HS-5 (cell line): ENCODE data around the gene OR10V1.
A peak's percentile ranks its signal among the peaks of the same experiment; 100 is the strongest.

Experiments
- DNase-seq: peaks from one replicate; pipeline ENCODE4 v3.0.0-alpha.2; 2012; ENCODE audit warnings: low read depth

Gene OR10V1, protein sequence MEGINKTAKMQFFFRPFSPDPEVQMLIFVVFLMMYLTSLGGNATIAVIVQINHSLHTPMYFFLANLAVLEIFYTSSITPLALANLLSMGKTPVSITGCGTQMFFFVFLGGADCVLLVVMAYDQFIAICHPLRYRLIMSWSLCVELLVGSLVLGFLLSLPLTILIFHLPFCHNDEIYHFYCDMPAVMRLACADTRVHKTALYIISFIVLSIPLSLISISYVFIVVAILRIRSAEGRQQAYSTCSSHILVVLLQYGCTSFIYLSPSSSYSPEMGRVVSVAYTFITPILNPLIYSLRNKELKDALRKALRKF

GRCh38 chr11:59713745-59714144, at the start of gene OR10V1:
TSS of gene OR10V1 (minus strand) at chr11:59713845. CDS start at chr11:59713845, 0 bp downstream.
- DNase-seq: no peak

GRCh38 chr11:59761993-59762392, 48.3 kb upstream of the OR10V1 start:
- DNase-seq: no peak

DNA sequence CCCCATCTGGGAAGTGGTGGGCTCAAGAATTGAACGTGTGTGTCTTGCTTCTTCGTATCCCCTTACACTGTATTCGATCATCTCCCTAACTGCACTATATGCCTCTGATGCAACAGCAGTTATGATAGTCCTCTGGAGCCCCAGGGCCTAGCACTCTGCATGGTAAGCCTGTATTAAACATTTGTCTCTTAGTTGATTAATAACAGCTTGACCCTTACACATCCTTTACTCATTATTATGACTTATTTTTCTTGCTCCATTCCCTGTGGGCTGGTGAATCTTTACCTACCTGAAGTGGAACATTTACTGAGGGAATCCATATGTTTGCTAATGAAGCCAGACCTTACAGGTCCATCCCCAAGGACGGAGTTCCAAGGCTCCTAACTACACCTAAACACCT, 47.1 kb upstream of the OR10V1 start:
- no peak for DNase-seq

DNA sequence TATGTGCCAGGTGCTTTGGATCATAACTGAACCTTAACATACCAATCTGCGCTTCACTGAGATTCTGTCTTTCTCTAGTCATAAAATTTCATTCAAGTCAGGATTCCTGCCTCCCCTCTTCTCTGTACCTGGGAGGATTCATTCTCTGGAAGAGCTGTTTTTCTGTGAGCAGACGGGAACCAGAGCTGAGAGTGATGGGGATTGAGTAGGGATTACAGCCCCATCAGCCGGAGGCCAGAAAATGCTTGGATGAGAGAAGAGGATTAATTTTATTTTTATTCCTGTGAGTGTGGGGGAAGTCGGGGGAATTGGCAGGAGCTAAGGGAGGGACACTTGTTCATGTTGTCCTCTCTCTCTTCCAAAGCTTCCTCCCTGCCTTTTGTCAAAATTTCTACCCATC, 46.3 kb upstream of the OR10V1 start:
- DNase-seq: no peak

DNA sequence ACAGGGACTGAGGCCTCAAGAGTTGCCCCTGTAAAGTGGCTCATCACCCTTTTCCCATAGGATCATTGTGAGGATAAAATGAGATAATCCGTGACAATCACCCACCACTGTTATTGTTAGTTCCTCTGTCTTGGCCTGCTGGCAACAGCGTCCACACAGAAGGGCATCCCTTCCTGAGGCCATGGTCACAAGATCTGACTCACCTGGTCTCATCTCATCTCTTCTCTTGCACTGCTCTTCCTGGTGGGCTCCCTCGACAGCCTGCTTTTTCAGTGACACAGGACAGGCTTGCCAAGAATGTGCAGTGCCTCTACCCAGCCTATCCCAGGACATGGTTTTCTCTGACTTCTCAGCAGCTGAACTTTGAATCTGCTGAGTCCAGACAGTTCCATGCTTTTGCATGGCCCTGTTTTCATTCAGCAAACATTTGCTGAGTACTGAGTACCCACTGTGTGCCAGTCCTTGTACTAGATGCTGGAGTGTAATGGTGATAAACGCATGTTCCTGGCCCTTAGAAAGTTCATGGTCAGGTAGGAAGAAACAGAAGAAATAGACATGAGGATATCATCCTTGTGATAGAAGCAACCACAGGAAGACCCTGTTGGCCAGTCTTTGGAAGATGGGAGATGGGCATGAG, 44.9 kb upstream of the OR10V1 start:
- DNase-seq: no peak

DNA sequence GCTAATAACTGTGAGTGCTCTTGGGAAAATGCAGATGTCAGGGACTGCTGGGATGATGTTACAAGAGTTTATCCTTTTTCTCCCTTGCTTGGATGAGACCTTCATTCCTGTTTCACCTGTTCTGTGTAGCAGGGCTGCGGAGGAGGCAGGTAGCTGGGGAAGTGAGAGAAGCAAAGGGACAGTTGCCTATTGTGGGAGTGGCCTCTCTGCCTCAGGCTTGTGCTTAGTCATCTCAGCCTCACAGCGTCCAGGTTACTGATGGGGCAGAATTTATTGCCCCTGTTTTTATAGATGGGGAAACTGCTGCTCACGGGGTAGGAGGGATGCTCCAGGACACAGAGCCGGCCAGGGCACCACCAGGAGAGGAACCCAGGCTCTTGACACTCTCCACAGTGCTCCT, 43.2 kb upstream of the OR10V1 start:
- DNase-seq: no peak

GRCh38 chr11:59756558-59756840, 42.9 kb upstream of the OR10V1 start:
- no peak for DNase-seq

DNA sequence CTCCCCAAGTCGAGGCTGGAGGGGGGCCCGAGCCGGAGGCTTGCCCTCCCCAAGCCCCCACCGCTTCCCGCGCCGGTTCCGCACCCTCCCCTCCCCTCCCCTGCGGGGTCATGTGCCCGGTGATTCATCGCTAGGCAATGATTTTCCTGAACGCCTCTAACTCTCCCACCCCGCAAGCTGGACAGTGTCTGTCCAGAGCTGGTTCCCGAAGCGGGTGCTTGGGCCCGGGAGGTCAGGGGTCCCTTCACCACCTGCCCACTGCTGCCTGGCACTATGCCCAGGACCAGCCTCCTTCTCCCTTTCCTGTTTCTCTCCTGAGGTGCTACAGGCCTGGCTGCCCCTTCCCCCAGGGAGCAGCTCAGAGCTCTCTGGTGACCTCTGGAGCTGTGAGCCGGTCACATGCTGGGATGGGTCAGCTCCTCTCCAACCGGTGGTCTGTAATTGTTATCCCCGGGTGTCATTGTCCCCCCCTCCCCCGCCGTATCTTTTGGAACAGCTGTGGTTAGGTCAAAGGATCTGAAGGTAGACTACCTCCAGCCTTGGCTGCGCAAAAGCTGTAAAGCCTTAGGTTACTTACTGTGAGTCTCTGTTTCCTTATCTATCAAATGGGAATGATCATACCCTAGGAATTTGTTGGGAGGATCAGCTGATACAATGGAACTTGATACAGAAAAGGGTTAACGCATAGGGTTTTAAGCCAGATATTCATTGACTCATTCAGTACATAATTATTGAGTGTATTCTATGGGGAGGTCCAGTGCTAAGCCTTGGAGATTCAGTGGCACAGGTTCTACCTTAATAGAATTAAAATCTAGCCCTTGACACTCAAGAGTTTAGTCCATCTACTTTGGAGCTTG, 42.3 kb upstream of the OR10V1 start:
- DNase-seq: peak; percentile 56

GRCh38 chr11:59754859-59755700, 41.4 kb upstream of the OR10V1 start, which contains the start of gene STX3:
TSS of gene STX3 (plus strand) at chr11:59755376. CDS start at chr11:59755606, 230 bp downstream.
- peak; percentile 62 for DNase-seq

GRCh38 chr11:59754494-59754858, 40.8 kb upstream of the OR10V1 start:
- no peak for DNase-seq

DNA sequence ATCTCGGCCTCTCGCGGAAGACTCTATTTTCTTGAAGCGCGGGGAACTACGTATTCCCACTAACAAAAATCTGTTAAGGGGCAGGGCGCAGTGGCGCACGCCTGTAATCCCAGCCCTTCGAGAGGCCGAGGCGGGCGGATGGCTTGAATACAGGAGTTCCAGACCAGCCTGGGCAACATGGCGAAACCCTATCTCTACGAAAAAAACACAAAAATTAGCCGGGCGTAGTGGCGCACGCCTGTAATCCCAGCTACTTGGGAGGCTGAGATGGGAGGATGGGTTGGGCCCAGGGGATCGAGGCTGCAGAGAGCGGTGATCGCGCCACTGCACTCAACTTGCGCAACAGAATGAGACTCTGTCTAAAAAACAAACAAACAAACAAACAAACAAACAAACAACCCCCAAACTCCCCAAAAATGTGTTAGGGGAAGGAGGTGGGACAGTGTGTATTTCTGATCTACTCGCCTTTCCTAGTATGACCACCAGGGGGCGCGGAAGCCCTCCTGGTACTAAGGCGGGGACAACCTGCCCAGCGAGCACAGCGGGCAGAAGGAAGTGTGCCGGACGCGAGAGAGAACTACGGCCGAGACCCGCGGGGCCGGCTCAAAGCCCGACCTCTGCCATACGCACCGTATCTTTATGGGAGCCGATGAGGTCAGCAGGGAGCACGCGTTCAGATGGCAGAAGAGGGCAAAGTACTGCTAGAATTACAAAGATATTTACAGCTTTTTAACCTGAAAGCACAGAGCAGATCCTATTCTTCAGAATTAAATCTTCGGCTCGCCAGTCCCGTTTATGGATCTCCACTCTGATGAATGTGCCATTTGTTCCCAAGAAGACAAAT, 40.2 kb upstream of the OR10V1 start:
- peak; percentile 51 for DNase-seq

DNA sequence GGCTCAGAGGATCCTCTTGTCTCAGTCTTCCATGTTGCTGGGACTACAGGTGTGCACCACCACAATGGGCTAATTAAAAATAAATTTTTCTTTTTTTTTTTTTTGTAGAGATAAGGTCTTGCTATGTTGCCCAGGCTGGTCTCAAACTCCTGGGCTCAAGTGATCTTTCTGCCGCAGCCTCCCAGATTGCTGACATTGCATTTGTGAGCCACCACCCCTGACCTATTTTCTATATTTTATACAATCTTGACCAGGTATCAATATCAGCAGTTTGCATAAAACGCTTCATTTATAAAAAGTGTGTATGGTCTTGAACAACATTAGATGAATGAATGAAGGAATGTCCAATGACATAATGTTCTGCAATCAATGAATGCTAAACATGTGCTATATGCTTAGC, 32.5 kb upstream of the OR10V1 start:
- no peak for DNase-seq

DNA sequence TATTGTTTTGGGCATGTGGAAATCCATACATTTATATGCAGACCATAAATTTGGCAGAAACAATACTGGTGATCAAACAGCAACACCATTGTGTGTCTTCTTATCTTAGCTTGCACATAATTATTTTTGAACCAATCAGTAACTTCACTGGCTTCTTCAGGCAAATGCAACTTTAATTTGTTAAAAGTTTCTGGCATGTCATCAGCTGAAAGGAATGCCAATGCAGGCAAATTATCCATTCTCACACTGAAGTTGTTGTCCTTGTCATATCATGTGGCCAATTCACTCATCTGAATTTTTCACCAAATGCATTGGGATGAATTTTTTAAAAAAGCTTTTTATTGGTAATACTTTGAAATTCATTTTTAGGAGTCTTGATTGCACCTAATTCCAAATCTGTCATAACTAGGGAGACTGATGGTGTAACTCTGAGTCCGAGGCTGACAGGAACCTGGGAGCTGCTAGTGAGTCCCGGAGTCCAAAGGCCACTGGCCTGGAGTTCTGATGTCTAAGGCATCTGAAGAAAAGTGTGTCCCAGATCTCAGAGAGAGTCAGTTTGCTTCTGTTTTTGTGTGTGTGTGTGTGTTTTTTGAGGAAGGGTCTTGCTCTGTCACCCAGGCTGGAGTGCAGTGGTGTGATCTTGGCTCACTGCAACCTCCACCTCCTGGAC, 17.4 kb upstream of the OR10V1 start:
- DNase-seq: no peak

GRCh38 chr11:59729834-59730233, 16.2 kb upstream of the OR10V1 start:
- DNase-seq: no peak

DNA sequence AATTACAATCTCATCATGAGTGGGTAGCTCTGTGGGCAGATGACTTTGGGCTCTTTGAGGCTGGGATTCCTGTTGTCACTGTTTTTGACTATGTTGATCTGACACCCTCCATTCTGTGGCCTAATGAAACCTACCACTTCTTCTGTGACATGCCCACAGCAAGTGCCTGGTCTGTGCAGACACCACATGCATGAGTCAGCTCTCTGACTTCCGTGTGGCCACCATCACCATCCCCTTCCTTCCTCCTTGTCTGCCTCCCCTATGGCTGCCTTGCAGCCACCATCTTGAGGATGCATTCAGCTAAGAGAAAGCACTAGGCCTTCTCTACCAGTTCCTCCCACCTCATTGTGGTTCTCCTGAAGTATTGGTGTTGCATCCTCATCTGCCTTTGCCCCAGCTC, 15.3 kb upstream of the OR10V1 start:
- no peak for DNase-seq

- DNase-seq: no peak
These were observed 14.5 kb upstream of the OR10V1 start for GRCh38 chr11:59728154-59728553.

- no peak for DNase-seq
These were observed 13.8 kb upstream of the OR10V1 start for GRCh38 chr11:59727426-59727825.

GRCh38 chr11:59724066-59724465, 10.4 kb upstream of the OR10V1 start:
- DNase-seq: no peak

DNA sequence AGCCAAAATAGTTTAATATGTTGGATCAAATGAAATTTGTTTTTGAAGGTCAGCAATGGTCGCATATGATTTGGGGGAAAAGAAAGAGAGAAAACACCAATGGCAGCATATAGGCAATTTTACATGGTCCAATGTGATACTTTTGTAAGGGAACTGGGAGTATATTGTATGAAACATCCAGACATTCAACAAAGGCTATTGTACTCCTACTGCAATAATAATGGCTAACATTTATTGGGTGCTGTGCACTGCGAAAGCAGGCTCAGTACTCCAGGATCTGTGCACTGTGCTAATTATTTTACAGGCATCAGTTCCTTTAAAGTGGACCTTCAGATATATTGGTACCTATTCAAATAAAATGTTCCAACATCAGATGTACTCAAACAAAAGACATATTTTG, 5.9 kb upstream of the OR10V1 start:
- DNase-seq: no peak

GRCh38 chr11:59716051-59716450, 2.4 kb upstream of the OR10V1 start:
- DNase-seq: no peak
